K562 (cell line): ENCODE results near the gene RSPH6A. TPM values are rescaled to one million over a fixed set of nuclear protein-coding genes. Genes with fewer than 3 reads are reported as not detected.

Source experiments
- GTF2F1 ChIP-seq: IDR thresholded peaks from 2 replicates; pipeline ENCODE4 v1.6.1; 2011; ENCODE audit warnings: low read depth, low read length, improper control_type of control experiment
- MIER1 ChIP-seq: fragments of 450-650 bp; IDR thresholded peaks from 2 replicates; pipeline ENCODE4 v1.6.1; 2016; ENCODE audit warnings: antibody characterized with exemption, mild to moderate bottlenecking, low read depth
- NR1H2 ChIP-seq: sonication (generic); formaldehyde crosslinking; IDR thresholded peaks from 2 replicates; pipeline ENCODE4 v1.4.0; 2020; ENCODE audit warnings: mild to moderate bottlenecking, missing genetic modification reagents
- RBM14 ChIP-seq: fragments of 200-400 bp; formaldehyde crosslinking; IDR thresholded peaks from 2 replicates; pipeline ENCODE4 v1.6.1; 2018; ENCODE audit warnings: low read depth, mild to moderate bottlenecking, low read length, moderate library complexity, borderline replicate concordance; ENCODE audit not compliant: insufficient read depth
- SRF ChIP-seq, 2 experiments: fragments of 250-450, 450-650 bp in 1 of 2; sonication (Bioruptor Pico) in 1 of 2; sonication (generic) in 1 of 2; formaldehyde crosslinking; IDR thresholded peaks; 2 replicates each; pipeline versions ENCODE4 v1.5.0 to v1.5.1; 2020 to 2022; ENCODE audit warnings: mild to moderate bottlenecking in 1 of 2, missing genetic modification reagents in 1 of 2
- SRSF9 ChIP-seq: fragments of 200-400 bp; formaldehyde crosslinking; IDR thresholded peaks from 2 replicates; pipeline ENCODE4 v1.6.1; 2017; ENCODE audit warnings: low read depth, low read length, borderline replicate concordance
- TFAM ChIP-seq: fragments of 250-450 bp; sonication (Bioruptor Pico); conservative IDR thresholded peaks from 2 replicates; pipeline ENCODE4 v1.5.0; 2021; ENCODE audit warnings: mild to moderate bottlenecking, moderate library complexity
- THRAP3 ChIP-seq: fragments of 450-650 bp; IDR thresholded peaks from 2 replicates; pipeline ENCODE4 v1.6.1; 2016; ENCODE audit warnings: mild to moderate bottlenecking, inconsistent platforms, borderline replicate concordance
- U2AF1 ChIP-seq: fragments of 200-400 bp; formaldehyde crosslinking; optimal IDR thresholded peaks from 2 replicates; pipeline ENCODE3; 2017; ENCODE audit warnings: mild to moderate bottlenecking, low read depth, low read length, moderate library complexity
- ZBTB17 ChIP-seq: fragments of 450-650 bp; formaldehyde crosslinking; IDR thresholded peaks from 2 replicates; pipeline ENCODE4 v1.4.0; 2020; ENCODE audit warnings: mild to moderate bottlenecking
- ZFPM2 ChIP-seq: fragments of 250-450 bp; sonication (Bioruptor Pico); IDR thresholded peaks from 2 replicates; pipeline ENCODE4 v1.5.1; 2022; ENCODE audit warnings: mild to moderate bottlenecking
- ZNF431 ChIP-seq: sonication (generic); formaldehyde crosslinking; IDR thresholded peaks from 2 replicates; pipeline ENCODE4 v1.8.0; 2022; ENCODE audit warnings: mild to moderate bottlenecking, missing genetic modification reagents
- polyA plus RNA-seq, 8 experiments: library from polyadenylated mRNA; depleted of rRNA in 4 of 8; stranded (reverse) in 5 of 8; unstranded in 3 of 8; fragments of >200 nt; fragmentation: Nextera tagmentation in 2 of 8; fragmentation: Illumina TruSeq in 1 of 8; extraction: Ambion mirVana in 2 of 8; extraction: Trizol in 1 of 8; gene quantifications; 2 replicates each; pipeline versions ENCODE4 v1.2.1 to v1.2.3, GENCODE V29; 2011 to 2014; ENCODE audit warnings: inconsistent platforms in 1 of 8, missing spikeins in 1 of 8
- total RNA-seq, 7 experiments: library from RNA; depleted of rRNA in 6 of 7; stranded (reverse); fragments of >200 nt in 6 of 7; fragmentation: Illumina TruSeq in 2 of 7; extraction: Trizol in 2 of 7; gene quantifications; 2 replicates each; pipeline versions ENCODE4 v1.2.1 to v1.2.3, GENCODE V29; 2011 to 2021; ENCODE audit warnings: low replicate concordance in 1 of 7
- TF ChIP-seq, protein P1 (sequence below): sonication (generic); formaldehyde crosslinking; IDR thresholded peaks from 2 replicates; pipeline ENCODE4 v1.8.0; 2023; ENCODE audit warnings: missing genetic modification reagents, mild to moderate bottlenecking, borderline replicate concordance
- TF ChIP-seq, protein P2 (sequence below): IDR thresholded peaks from 2 replicates; pipeline ENCODE4 v1.6.1; 2014; ENCODE audit warnings: antibody characterized with exemption
- TF ChIP-seq, protein P3 (sequence below): fragments of 450-650 bp; IDR thresholded peaks from 2 replicates; pipeline ENCODE4 v1.6.1; 2017; ENCODE audit warnings: antibody characterized with exemption, mild to moderate bottlenecking

RSPH6A gene
- total and polyA plus RNA-seq, 9 of the 15 experiments (the other 6 are each of a cell fraction or from before 2014, with no cell fraction given), result 0.03 to 0.15 (median 0.07) TPM; not detected in 5

DNA sequence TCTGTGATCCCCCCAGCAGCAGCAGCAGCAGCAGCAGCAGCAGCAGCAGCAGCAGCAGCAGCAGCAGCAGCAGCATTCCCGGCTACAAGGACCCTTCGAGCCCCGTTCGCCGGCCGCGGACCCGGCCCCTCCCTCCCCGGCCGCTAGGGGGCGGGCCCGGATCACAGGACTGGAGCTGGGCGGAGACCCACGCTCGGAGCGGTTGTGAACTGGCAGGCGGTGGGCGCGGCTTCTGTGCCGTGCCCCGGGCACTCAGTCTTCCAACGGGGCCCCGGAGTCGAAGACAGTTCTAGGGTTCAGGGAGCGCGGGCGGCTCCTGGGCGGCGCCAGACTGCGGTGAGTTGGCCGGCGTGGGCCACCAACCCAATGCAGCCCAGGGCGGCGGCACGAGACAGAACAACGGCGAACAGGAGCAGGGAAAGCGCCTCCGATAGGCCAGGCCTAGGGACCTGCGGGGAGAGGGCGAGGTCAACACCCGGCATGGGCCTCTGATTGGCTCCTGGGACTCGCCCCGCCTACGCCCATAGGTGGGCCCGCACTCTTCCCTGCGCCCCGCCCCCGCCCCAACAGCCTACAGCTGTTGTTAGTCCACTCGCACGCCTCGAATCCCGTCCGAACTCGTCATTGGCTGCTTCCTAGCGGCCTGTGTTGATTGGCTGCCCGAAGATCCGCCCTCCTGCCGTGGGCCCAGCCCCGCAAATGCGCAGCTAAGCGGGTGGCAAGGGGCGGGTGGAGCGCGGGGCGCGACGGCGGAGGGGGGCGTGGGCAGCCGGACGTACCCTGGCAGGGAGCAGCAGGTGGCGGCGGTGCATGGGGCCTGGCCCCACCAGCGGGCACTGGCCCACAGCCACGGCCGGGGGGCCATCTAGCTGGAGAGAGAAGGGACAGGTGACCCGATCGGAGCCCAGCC is 44.7 kb downstream of the RSPH6A start (continued):
- TF ChIP-seq, protein P1, sequence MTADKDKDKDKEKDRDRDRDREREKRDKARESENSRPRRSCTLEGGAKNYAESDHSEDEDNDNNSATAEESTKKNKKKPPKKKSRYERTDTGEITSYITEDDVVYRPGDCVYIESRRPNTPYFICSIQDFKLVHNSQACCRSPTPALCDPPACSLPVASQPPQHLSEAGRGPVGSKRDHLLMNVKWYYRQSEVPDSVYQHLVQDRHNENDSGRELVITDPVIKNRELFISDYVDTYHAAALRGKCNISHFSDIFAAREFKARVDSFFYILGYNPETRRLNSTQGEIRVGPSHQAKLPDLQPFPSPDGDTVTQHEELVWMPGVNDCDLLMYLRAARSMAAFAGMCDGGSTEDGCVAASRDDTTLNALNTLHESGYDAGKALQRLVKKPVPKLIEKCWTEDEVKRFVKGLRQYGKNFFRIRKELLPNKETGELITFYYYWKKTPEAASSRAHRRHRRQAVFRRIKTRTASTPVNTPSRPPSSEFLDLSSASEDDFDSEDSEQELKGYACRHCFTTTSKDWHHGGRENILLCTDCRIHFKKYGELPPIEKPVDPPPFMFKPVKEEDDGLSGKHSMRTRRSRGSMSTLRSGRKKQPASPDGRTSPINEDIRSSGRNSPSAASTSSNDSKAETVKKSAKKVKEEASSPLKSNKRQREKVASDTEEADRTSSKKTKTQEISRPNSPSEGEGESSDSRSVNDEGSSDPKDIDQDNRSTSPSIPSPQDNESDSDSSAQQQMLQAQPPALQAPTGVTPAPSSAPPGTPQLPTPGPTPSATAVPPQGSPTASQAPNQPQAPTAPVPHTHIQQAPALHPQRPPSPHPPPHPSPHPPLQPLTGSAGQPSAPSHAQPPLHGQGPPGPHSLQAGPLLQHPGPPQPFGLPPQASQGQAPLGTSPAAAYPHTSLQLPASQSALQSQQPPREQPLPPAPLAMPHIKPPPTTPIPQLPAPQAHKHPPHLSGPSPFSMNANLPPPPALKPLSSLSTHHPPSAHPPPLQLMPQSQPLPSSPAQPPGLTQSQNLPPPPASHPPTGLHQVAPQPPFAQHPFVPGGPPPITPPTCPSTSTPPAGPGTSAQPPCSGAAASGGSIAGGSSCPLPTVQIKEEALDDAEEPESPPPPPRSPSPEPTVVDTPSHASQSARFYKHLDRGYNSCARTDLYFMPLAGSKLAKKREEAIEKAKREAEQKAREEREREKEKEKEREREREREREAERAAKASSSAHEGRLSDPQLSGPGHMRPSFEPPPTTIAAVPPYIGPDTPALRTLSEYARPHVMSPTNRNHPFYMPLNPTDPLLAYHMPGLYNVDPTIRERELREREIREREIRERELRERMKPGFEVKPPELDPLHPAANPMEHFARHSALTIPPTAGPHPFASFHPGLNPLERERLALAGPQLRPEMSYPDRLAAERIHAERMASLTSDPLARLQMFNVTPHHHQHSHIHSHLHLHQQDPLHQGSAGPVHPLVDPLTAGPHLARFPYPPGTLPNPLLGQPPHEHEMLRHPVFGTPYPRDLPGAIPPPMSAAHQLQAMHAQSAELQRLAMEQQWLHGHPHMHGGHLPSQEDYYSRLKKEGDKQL (CRISPR knock-in tag), result 0 out of 2 replicates have a peak, but pooled peaks have one; percentile 75
- TF ChIP-seq NR1H2 (CRISPR knock-in tag) (no peak), GTF2F1 (no peak), ZNF431 (CRISPR knock-in tag) (peak; percentile 23; the same call in 1 of the 2 replicates), SRF (CRISPR knock-in tag; IDR thresholded peaks at IDR 0.05) (peak; percentile 20 to 85; a peak in 3 of 4 replicates), MIER1 (no peak), THRAP3 (no peak), RBM14 (no peak), ZBTB17 (0 out of 2 replicates have a peak, but pooled peaks have one; percentile 16), ZFPM2 (CRISPR knock-in tag) (no peak), U2AF1 (peak; percentile 47), TFAM (no peak), SRSF9 (no peak)
- TF ChIP-seq, protein P2, sequence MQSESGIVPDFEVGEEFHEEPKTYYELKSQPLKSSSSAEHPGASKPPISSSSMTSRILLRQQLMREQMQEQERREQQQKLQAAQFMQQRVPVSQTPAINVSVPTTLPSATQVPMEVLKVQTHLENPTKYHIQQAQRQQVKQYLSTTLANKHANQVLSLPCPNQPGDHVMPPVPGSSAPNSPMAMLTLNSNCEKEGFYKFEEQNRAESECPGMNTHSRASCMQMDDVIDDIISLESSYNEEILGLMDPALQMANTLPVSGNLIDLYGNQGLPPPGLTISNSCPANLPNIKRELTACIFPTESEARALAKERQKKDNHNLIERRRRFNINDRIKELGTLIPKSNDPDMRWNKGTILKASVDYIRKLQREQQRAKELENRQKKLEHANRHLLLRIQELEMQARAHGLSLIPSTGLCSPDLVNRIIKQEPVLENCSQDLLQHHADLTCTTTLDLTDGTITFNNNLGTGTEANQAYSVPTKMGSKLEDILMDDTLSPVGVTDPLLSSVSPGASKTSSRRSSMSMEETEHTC, result peak; percentile 6; the same call in 1 of the 2 replicates
- TF ChIP-seq, protein P3, sequence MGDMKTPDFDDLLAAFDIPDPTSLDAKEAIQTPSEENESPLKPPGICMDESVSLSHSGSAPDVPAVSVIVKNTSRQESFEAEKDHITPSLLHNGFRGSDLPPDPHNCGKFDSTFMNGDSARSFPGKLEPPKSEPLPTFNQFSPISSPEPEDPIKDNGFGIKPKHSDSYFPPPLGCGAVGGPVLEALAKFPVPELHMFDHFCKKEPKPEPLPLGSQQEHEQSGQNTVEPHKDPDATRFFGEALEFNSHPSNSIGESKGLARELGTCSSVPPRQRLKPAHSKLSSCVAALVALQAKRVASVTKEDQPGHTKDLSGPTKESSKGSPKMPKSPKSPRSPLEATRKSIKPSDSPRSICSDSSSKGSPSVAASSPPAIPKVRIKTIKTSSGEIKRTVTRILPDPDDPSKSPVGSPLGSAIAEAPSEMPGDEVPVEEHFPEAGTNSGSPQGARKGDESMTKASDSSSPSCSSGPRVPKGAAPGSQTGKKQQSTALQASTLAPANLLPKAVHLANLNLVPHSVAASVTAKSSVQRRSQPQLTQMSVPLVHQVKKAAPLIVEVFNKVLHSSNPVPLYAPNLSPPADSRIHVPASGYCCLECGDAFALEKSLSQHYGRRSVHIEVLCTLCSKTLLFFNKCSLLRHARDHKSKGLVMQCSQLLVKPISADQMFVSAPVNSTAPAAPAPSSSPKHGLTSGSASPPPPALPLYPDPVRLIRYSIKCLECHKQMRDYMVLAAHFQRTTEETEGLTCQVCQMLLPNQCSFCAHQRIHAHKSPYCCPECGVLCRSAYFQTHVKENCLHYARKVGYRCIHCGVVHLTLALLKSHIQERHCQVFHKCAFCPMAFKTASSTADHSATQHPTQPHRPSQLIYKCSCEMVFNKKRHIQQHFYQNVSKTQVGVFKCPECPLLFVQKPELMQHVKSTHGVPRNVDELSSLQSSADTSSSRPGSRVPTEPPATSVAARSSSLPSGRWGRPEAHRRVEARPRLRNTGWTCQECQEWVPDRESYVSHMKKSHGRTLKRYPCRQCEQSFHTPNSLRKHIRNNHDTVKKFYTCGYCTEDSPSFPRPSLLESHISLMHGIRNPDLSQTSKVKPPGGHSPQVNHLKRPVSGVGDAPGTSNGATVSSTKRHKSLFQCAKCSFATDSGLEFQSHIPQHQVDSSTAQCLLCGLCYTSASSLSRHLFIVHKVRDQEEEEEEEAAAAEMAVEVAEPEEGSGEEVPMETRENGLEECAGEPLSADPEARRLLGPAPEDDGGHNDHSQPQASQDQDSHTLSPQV, result peak; percentile 85
